Adipocyte (in vitro differentiated cells): Measurements from ENCODE around the gene SGPP2.
"Not testable (repeated sequence)": the region's sequence is repeated elsewhere in the genome, so short reads cannot be mapped to it uniquely, and the experiment has no call there.

Source experiments
- DNase-seq: peaks from one replicate; pipeline ENCODE4 v3.0.0-alpha.2; 2015; ENCODE audit warnings: low read depth
- H3K27me3 ChIP-seq: replicated peaks from 2 replicates; pipeline ENCODE4 v1.7.0; 2013; ENCODE audit warnings: mild to moderate bottlenecking, low read length, moderate library complexity; ENCODE audit not compliant: control insufficient read depth, insufficient read depth
- H3K36me3 ChIP-seq: 2 replicates; pipeline ENCODE4 v1.7.0; 2013; ENCODE audit warnings: low read length, mild to moderate bottlenecking, moderate library complexity; ENCODE audit not compliant: control insufficient read depth, insufficient read depth, severe bottlenecking
- H3K4me1 ChIP-seq: 2 replicates; pipeline ENCODE4 v1.7.0; 2013; ENCODE audit warnings: mild to moderate bottlenecking, low read length, moderate library complexity; ENCODE audit not compliant: control insufficient read depth, insufficient read depth
- H3K4me3 ChIP-seq: 2 replicates; pipeline ENCODE4 v1.7.0; 2013; ENCODE audit warnings: mild to moderate bottlenecking, low read length, moderate library complexity
- H3K9ac ChIP-seq: 2 replicates; pipeline ENCODE4 v1.7.0; 2013; ENCODE audit warnings: mild to moderate bottlenecking, low read length, moderate library complexity
- H3K9me3 ChIP-seq: 2 replicates; pipeline ENCODE4 v1.7.0; 2013; ENCODE audit warnings: mild to moderate bottlenecking, low read length, moderate library complexity; ENCODE audit not compliant: control insufficient read depth

SGPP2 gene

DNA sequence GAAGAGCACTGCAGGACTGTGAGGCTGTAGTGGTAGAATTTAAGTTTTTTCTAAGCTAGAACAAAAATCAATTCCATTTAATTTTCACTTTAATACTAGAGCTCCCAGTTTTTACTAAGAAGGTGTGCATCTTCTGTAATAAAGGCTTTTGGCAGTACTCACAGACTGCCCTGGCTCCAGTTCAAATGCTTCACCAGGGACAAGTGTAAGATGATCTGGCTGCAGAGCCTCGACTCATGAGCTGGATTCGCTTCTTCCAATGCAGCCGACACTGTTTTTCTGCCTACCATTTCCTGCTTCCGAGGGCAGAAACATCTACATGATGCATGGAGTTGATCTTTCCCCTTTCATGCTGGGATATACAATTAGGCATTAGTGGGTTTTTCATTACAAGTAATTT lies 144.5 kb downstream of the SGPP2 start:
- peak; percentile 87 for DNase-seq
- no peaks in the 10 kb centered on the region for H3K27me3 ChIP-seq
- H3K4me1 ChIP-seq = peaks cover 41% of the 10 kb centered on the region
- peaks cover 29% of the 10 kb centered on the region for H3K36me3 ChIP-seq
- no peaks in the 10 kb centered on the region for H3K9me3 ChIP-seq
- no peak overlapping the region for H3K9ac ChIP-seq
- H3K4me3 ChIP-seq = no peak overlapping the region

DNA sequence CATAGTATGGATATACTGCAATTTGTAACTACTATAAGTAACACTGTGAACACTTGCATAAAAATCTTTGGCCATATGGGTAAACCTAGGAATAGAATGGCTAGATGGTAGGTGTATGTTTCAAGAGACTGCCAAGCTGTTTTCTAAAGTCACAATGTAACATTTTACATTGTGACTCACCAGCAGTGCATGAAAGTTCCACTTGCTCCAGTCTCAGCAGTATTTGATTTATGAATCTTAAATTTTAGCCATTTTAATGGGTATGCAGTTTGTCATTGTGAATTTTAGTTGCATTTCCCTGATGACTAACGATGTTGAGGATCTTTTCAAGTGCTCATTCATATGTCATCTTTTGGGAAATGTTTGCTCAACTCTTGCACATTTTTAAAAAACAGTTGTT lies 145.5 kb downstream of the SGPP2 start:
- peak; percentile 38 for DNase-seq
- H3K36me3 ChIP-seq = peaks cover 28% of the 10 kb centered on the region
- H3K4me3 ChIP-seq = no peak overlapping the region
- peaks cover 41% of the 10 kb centered on the region for H3K4me1 ChIP-seq
- H3K9me3 ChIP-seq = no peaks in the 10 kb centered on the region
- H3K9ac ChIP-seq = no peak overlapping the region
- H3K27me3 ChIP-seq = no peaks in the 10 kb centered on the region

DNA sequence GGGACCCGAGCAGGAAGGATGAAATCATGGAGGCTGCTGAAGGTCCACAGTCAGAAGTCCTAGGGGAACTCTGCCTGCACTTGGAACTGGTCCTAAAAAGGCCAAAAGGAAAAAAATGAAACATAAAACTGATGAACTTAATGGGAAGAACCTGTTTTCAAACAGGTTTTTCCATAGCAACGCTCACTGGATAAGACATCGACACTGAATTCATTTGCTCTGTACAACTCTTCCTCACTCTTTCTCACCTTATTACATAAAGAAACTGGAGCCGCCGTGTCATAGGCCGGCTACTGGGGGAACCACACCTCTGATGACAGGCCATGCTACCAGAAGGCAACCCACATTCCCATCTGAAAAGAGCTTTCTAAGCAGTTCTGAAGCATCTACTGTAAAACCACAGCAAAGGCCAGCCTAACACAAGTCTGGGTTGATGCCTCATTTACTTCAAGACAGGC lies 147.9 kb downstream of the SGPP2 start:
- no peak for DNase-seq
- no peaks in the 10 kb centered on the region for H3K9me3 ChIP-seq
- peaks cover 41% of the 10 kb centered on the region for H3K4me1 ChIP-seq
- H3K27me3 ChIP-seq = no peaks in the 10 kb centered on the region
- peak overlapping the region; percentile 29 for H3K4me3 ChIP-seq
- H3K36me3 ChIP-seq = peaks cover 20% of the 10 kb centered on the region
- peak overlapping the region; percentile 61 for H3K9ac ChIP-seq

DNA sequence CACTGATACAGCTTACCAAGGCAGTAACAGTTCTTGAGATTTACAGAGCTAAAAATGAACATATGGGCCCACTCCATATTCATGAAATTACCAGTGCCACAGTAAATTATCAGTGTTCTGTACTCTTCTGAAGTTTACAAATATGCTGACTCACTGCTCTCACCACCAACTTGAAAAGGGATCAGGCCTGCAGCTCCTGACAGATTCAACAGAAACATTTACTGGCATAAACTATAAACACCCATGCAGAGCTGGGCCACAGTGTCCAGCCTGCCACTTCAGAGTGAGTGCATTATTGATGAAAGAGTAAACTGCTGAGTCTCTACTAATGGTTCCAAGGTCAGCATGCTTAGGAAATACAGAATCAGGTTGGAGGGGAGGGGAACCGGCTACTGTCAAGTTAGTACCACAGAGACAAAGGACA lies 148.4 kb downstream of the SGPP2 start:
- Histone ChIP-seq H3K27me3 (no peaks in the 10 kb centered on the region), H3K9ac (peak overlapping the region; percentile 61), H3K4me1 (peaks cover 41% of the 10 kb centered on the region), H3K36me3 (peaks cover 18% of the 10 kb centered on the region), H3K4me3 (peak overlapping the region; percentile 29), H3K9me3 (no peaks in the 10 kb centered on the region)
- DNase-seq = peak; percentile 68

DNA sequence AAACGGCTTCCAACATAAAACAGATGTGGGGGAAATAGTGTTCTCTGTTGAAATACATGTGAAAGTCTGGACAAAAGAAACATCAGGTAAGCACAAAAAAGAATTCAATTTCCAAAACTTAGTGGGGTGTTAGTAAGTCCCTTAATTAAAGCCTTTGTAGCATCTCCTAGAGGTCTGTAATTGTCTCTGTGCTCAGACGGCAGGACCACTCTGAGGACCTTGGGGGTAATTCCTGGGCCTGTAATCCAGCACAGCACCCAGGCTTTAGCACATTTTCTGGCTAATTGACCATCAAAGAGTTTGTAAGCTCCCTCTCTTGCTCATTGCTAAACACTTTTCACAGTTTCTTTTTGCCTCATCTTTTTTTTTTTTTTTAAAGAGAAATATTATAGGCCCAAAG lies 151.3 kb downstream of the SGPP2 start:
- Histone ChIP-seq H3K9me3 (no peaks in the 10 kb centered on the region), H3K4me3 (no peak overlapping the region), H3K9ac (no peak overlapping the region), H3K27me3 (no peaks in the 10 kb centered on the region), H3K36me3 (peaks cover 18% of the 10 kb centered on the region), H3K4me1 (peaks cover 22% of the 10 kb centered on the region)
- DNase-seq = no peak

DNA sequence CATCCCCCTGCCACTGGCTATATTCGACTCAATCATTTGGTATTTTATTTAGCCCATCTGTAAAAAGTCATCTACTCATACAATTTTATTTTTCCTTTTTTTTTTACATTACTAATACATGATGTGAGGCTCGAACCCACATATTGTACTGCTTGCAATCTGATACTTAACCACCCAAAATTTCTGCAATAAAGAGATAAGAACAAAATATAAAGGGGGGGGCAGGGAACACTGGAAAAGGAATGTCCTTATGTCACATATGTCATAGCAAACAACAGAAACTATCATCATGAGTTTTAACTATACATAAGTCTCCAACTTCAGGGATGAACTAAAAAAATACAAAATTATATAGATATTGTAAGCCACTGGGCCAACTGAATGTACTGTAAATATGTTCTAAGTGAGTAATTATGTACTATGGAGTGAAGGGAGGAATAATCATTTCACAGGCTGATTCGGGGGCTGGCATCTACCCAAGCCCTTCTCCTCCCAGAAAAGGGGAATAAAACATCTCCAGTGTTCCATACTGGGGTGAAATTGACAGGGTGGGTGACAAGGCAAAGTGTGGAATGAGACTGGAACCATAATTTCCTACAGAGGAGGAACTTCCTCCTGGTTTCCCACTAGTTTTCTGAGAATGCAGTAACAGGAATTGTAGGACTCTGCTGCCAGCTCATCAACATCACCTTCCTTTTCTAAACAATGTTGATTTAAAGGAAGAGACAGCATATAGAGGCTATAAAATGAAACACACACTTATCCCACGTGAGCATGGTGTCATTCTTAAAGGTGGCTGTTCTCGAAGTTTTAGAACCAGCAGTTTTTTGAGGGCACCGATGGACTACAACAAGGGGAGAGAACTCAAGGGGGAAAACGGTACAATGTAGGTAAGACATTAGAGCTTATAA lies 152.1 kb downstream of the SGPP2 start:
- Histone ChIP-seq H3K4me1 (peaks cover 18% of the 10 kb centered on the region), H3K27me3 (no peaks in the 10 kb centered on the region), H3K9me3 (no peaks in the 10 kb centered on the region), H3K4me3 (no peak overlapping the region), H3K36me3 (peaks cover 10% of the 10 kb centered on the region), H3K9ac (no peak overlapping the region)
- no peak for DNase-seq

DNA sequence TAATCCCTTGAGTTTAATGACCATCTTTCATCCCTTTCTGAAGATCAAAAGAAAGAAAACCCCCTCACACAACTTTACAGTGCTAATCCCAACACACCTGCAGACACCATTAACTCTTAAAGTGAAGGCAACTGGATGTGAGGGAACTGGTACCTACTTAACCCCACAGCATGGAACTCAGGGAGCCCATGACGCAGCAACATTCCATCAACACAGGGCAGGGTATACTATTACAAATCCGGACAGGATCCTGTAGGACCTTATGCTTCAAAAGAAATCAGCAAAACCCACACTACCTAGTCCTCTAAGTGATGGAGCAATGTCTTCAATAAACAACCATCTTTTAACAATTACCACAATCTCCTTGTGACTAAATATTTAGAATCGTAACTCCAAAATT lies 153.0 kb downstream of the SGPP2 start:
- Histone ChIP-seq H3K9me3 (no peaks in the 10 kb centered on the region), H3K36me3 (peaks cover 12% of the 10 kb centered on the region), H3K4me3 (no peak overlapping the region), H3K9ac (no peak overlapping the region), H3K27me3 (no peaks in the 10 kb centered on the region), H3K4me1 (peaks cover 12% of the 10 kb centered on the region)
- peak; percentile 14 for DNase-seq

DNA sequence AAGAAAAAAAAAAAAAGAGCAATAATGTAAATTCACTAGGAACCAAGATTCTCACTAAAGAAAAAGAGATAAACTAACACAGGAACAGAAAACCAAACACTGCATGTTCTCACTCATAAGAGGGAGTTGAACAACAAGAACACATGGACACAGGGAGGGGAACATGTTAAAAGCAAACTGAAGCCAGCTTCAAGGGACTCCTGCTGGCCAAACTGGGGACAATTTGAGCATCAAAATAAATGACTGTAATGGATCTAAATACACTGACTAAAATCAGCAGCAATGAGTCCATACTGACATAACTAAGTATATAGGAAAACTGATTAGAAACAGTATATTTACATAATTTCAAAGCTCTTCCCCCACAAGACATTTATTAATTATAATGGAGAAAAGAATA lies 158.6 kb downstream of the SGPP2 start:
- no peak for DNase-seq
- no peaks in the 10 kb centered on the region for H3K4me1 ChIP-seq

DNA sequence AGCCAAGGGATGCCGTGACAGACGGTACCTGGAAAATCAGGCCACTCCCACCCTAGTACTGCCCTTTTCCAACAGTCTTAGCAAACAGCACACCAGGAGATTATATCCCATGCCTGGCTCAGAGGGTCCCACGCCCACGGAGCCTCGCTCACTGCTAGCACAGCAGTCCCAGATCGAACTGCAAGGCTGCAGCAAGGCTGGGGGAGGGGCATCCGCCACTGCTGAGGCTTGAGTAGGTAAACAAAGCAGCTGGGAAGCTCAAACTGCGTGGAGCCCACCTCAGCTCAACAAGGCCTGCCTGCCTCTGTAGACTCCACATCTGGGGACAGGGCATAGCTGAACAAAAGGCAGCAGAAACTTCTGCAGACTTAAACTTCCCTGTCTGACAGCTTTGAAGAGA lies 160.2 kb downstream of the SGPP2 start:
- not testable (repeated sequence) for H3K4me3 ChIP-seq, H3K27me3 ChIP-seq, H3K36me3 ChIP-seq, DNase-seq, H3K9me3 ChIP-seq, H3K4me1 ChIP-seq, H3K9ac ChIP-seq

More for the DNA sequence above, 158.6 kb downstream of the SGPP2 start:
- no peak overlapping the region for H3K9ac ChIP-seq
- no peaks in the 10 kb centered on the region for H3K9me3 ChIP-seq
- no peaks in the 10 kb centered on the region for H3K27me3 ChIP-seq
- H3K36me3 ChIP-seq = peaks cover 7% of the 10 kb centered on the region
- H3K4me3 ChIP-seq = no peak overlapping the region

DNA sequence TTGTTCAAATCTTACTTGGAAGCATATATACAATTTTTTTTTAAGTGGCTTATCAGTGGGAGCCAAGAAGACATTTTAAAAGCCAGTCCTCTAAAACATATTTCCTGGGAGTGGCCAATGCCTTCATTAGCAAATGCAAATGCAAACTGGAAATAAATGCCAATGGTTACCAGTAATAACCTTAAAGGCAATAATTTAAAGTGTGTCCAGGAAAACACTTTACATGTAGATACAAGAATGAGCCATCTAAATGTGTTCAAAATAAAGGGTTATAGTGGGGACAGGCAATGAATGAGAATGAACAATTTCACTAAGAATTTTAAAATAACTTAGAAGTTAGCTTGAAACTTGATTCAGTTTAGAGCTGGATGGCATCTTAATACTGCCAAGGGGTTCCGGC lies 167.3 kb downstream of the SGPP2 start:
- Histone ChIP-seq H3K4me3 (no peak overlapping the region), H3K27me3 (no peaks in the 10 kb centered on the region), H3K9me3 (no peaks in the 10 kb centered on the region), H3K36me3 (peaks cover 39% of the 10 kb centered on the region), H3K4me1 (peaks cover 9% of the 10 kb centered on the region), H3K9ac (no peak overlapping the region)
- DNase-seq = no peak

DNA sequence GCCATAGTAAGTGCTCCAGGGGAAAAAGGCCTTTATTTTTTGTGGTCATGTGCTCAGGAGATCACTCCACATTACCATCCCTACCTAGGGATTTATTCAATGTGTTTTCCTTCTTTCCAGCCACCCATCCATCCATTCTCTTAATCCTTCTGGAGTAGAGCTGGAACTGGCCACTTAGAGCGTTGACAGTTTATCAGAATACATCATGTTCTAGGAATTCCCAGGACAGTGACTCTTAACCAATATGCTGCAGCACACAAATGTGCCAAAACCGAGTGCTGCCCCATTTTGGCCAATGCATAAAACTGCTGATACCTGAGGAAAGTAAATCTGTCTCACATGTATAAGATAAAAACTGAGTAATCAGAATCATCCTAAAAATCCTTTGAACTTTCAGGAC lies 167.8 kb downstream of the SGPP2 start:
- no peak for DNase-seq
- H3K9me3 ChIP-seq = no peaks in the 10 kb centered on the region
- peaks cover 44% of the 10 kb centered on the region for H3K36me3 ChIP-seq
- H3K4me3 ChIP-seq = no peak overlapping the region
- H3K27me3 ChIP-seq = no peaks in the 10 kb centered on the region
- peaks cover 9% of the 10 kb centered on the region for H3K4me1 ChIP-seq
- H3K9ac ChIP-seq = no peak overlapping the region
